Measurements from ENCODE around the gene GPX5. TPM values are rescaled to one million over a fixed set of nuclear protein-coding genes. Genes with fewer than 3 reads are reported as not detected.
"Not testable (repeated sequence)": the region's sequence is repeated elsewhere in the genome, so short reads cannot be mapped to it uniquely, and the experiment has no call there.

GPX5 gene
- total RNA-seq, 4 donors from 2014 or later, result not detected

GRCh38 chr6:28542440-28543296 lies 17.0 kb downstream of the GPX5 start:
- intact Hi-C loops (cut with DNase I; ENCODE audit: low total_unique reads), result no loop called here
- Histone ChIP-seq H3K27ac (no peak overlapping the region), H3K9me3 (no peaks in the 10 kb centered on the region), H3K4me3 (no peak overlapping the region), H3K4me1 (no peaks in the 10 kb centered on the region), H3K27me3 (peaks cover under 1 to 12% (median 9%) of the 10 kb centered on the region in 3 donors), H3K36me3 (no peaks in the 10 kb centered on the region)
- no peak for TF ChIP-seq CTCF (IDR thresholded peaks at IDR 0.05 in 4 of 5, conservative IDR thresholded peaks at IDR 0.05 in 1 of 5)
- TF ChIP-seq POLR2A (IDR thresholded peaks at IDR 0.05), result no peak
- DNase-seq (no peak), ATAC-seq (no peak)
- in situ Hi-C loops (cut with MboI; ENCODE audit: low sequenced_read_pairs in 4 of 4), result no loop called here

GRCh38 chr6:28543651-28544610 lies 18.2 kb downstream of the GPX5 start:
- H3K36me3 ChIP-seq, result no peaks in the 10 kb centered on the region
- no peaks in the 10 kb centered on the region for H3K4me1 ChIP-seq
- intact Hi-C loops (cut with DNase I; ENCODE audit: low total_unique reads), result no loop called here
- no peak for ATAC-seq
- in situ Hi-C loops (cut with MboI; ENCODE audit: low sequenced_read_pairs in 4 of 4), result no loop called here
- no peak overlapping the region for H3K4me3 ChIP-seq
- no peak overlapping the region for H3K27ac ChIP-seq
- no peak for TF ChIP-seq POLR2A (IDR thresholded peaks at IDR 0.05)
- TF ChIP-seq CTCF (IDR thresholded peaks at IDR 0.05 in 4 of 5, conservative IDR thresholded peaks at IDR 0.05 in 1 of 5), result no peak
- H3K27me3 ChIP-seq, result peaks cover 0 to 5% (median 5%) of the 10 kb centered on the region in 3 donors
- H3K9me3 ChIP-seq, result no peaks in the 10 kb centered on the region
- DNase-seq, result no peak

- DNase-seq (no peak), ATAC-seq (no peak)
- H3K27me3 ChIP-seq, result peaks cover 0 to 4% (median 2%) of the 10 kb centered on the region in 3 donors
- H3K9me3 ChIP-seq, result no peaks in the 10 kb centered on the region
- TF ChIP-seq CTCF (IDR thresholded peaks at IDR 0.05 in 4 of 5, conservative IDR thresholded peaks at IDR 0.05 in 1 of 5) (no peak), POLR2A (IDR thresholded peaks at IDR 0.05) (no peak)
- no peak overlapping the region for H3K27ac ChIP-seq
- H3K36me3 ChIP-seq, result no peaks in the 10 kb centered on the region
- in situ Hi-C loops (cut with MboI; ENCODE audit: low sequenced_read_pairs in 4 of 4) (no loop called here), intact Hi-C loops (cut with DNase I; ENCODE audit: low total_unique reads) (no loop called here)
- H3K4me1 ChIP-seq, result no peaks in the 10 kb centered on the region
- no peak overlapping the region for H3K4me3 ChIP-seq
These were observed 20.3 kb downstream of the GPX5 start for GRCh38 chr6:28545955-28546354.

- H3K4me3 ChIP-seq; ATAC-seq; H3K27ac ChIP-seq; intact Hi-C loops (cut with DNase I; ENCODE audit: low total_unique reads); H3K27me3 ChIP-seq; H3K4me1 ChIP-seq; H3K36me3 ChIP-seq; in situ Hi-C loops (cut with MboI; ENCODE audit: low sequenced_read_pairs in 4 of 4); DNase-seq; H3K9me3 ChIP-seq: not testable (repeated sequence)
These were observed 21.3 kb downstream of the GPX5 start for GRCh38 chr6:28547003-28547402.
